C4-2B (cell line): ENCODE data around the gene UBP1.
"Not testable (repeated sequence)": the region's sequence is repeated elsewhere in the genome, so short reads cannot be mapped to it uniquely, and the experiment has no call there.

Source experiments
- H3K27ac ChIP-seq: fragments of 450-650 bp; 2 replicates; pipeline ENCODE4 v1.5.1; 2017
- ZFX ChIP-seq: fragments of 450-650 bp; IDR thresholded peaks from 2 replicates; pipeline ENCODE4 v1.6.1; 2017
- TF ChIP-seq, protein P1 (sequence below): fragments of 450-650 bp; conservative IDR thresholded peaks from 2 replicates; pipeline ENCODE4 v1.5.1; 2017; ENCODE audit warnings: mild to moderate bottlenecking

The UBP1 gene

GRCh38 chr3:33430061-33430460, 10.1 kb downstream of the UBP1 start:
- TF ChIP-seq ZFX = no peak
- TF ChIP-seq, protein P1, sequence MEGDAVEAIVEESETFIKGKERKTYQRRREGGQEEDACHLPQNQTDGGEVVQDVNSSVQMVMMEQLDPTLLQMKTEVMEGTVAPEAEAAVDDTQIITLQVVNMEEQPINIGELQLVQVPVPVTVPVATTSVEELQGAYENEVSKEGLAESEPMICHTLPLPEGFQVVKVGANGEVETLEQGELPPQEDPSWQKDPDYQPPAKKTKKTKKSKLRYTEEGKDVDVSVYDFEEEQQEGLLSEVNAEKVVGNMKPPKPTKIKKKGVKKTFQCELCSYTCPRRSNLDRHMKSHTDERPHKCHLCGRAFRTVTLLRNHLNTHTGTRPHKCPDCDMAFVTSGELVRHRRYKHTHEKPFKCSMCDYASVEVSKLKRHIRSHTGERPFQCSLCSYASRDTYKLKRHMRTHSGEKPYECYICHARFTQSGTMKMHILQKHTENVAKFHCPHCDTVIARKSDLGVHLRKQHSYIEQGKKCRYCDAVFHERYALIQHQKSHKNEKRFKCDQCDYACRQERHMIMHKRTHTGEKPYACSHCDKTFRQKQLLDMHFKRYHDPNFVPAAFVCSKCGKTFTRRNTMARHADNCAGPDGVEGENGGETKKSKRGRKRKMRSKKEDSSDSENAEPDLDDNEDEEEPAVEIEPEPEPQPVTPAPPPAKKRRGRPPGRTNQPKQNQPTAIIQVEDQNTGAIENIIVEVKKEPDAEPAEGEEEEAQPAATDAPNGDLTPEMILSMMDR = no peak
- H3K27ac ChIP-seq = no peak overlapping the region

- not testable (repeated sequence) for H3K27ac ChIP-seq
These were observed 10.9 kb downstream of the UBP1 start for GRCh38 chr3:33429306-33429705.

GRCh38 chr3:33428734-33429133, 11.5 kb downstream of the UBP1 start:
- TF ChIP-seq ZFX = no peak
- TF ChIP-seq, protein P1 = no peak
- H3K27ac ChIP-seq = no peak overlapping the region

DNA sequence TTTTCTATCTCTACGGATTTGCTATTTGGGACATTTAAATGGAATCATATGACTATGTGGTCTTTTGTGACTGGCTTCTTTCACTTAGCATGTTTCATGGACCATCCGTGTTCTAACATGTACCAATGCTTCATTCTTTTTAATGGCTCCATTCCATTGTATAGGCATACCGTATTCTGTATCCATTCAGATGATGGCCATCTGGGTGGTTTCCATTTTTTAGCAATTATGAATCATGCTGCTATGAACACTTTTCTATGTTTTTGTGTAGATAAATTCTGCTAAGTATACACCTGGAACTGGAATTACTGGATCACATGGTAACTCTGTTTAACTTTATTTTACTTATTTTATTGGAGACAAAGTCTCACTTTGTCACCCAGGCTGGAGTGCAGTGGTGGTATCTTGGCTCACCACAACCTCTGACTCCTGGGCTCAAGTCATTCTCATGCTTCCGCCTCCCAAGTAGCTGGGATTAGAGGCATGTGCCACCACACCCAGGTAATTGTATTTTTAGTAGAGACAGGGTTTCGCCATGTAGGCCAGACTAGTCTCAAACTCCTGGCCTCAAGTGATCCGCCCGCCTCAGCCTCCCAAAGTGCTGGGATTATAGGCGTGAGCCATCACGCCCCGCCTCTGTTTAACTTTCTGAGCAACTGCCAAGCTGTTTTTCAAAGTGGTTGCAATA, 13.4 kb downstream of the UBP1 start:
- TF ChIP-seq, protein P1 = no peak
- TF ChIP-seq ZFX = no peak
- H3K27ac ChIP-seq = no peak overlapping the region; the same call in 1 of the 2 replicates

DNA sequence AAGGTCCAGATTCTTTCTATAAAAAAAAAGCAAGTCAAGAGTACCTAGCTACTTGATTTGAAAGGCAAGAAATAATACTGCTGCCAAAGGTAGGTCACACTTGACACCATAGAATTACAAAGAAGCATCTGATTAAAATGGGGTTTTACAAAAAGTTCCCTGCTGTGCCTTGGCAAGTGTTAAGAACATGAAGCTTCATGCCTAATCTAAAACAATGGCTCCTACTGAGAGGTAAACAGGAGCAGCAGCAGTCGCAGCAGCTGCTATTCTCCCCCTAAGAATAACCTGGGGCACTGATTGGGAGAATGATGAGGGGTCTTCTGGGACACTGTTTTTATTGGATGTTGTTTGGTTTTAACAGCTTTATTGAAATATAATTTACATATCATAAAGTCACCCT, 14.1 kb downstream of the UBP1 start:
- no peak for TF ChIP-seq ZFX
- H3K27ac ChIP-seq = no peak overlapping the region

DNA sequence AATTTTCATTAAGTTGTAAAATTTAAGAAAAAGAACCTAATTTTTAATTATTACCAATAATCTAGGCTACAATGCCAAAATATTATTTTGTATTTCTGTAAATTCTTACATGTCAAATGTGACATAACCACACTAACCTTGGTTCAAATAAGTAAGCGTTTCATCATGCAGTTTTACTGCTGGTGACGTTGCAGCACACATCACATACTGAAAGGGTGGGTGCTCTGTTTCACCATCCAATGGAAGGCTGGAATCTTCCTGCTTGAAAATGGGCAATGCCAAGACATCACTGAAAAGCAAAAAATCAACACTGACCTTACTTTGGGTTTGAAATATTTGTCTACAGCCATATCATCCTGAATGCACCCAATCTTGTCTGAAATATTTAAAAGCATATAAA, 14.8 kb downstream of the UBP1 start:
- no peak for TF ChIP-seq ZFX
- H3K27ac ChIP-seq = no peak overlapping the region

DNA sequence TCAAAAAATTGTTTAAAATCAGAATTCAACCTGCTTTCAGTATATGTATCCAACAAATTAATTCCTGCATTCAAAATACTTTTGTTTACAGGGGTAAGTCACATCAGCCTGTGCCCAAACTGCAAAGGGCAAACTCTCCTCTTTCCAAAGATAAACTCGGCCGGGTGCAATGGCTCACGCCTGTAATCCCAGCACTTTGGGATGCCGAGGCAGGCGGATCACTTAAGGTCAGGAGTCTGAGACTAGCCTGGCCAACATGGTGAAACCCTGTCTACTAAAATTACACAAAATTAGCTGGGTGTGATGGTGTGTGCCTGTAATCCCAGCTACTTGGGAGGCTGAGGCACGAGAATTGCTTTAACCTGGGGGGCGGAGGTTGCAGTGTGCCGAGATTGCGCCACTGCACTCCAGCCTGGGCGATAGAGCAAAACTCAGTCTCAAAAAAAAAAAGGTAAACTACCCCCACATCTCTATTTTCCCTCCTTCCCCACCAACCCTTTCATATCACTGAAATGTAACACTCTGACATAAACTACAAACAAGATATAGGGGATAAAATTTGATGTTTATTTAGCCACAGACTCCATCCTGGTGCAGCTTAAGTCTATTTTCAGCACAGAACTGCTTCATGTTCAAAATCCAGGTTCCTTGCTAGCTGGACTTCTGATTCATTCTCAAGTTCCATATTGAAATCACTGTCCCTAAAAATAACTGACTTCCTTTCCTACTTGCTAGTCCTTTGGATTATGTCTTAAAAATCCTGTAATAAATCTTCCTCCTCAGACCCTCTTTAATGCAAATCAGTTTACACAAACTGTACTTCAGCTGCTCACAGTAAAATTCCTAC, 15.4 kb downstream of the UBP1 start:
- H3K27ac ChIP-seq = no peak overlapping the region
- TF ChIP-seq, protein P1 = no peak
- no peak for TF ChIP-seq ZFX

DNA sequence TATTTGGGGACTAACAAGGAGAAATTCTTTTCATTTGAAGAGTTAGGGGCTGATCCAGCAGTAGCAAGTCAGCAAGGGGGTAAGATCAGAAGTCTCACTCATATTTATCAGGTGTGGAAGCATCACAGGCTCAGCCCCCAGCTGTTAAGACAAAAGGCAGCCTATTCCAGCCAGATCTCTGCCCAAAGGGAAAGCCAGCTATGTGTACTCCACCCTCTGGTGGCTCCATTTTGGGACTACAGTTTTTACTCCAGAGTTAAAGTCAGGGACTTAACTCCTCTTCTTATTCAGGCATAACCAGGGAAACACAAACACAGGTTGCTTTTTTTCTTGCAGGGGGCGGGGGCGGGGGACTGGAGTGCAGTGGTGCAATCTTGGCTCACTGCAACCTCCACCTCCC, 19.2 kb downstream of the UBP1 start:
- TF ChIP-seq, protein P1 = no peak
- TF ChIP-seq ZFX = no peak
- no peak overlapping the region for H3K27ac ChIP-seq

- no peak for TF ChIP-seq ZFX
- TF ChIP-seq, protein P1 = no peak
- H3K27ac ChIP-seq = no peak overlapping the region
These were observed 20.3 kb downstream of the UBP1 start for GRCh38 chr3:33419948-33420347.
